Kidney (tissue), 14 donors: ENCODE data around the gene ABLIM3. TPM values are rescaled to one million over a fixed set of nuclear protein-coding genes. Genes with fewer than 3 reads are reported as not detected.
A peak's percentile ranks its signal among the peaks of the same experiment; 100 is the strongest.

Experiments
- DNase-seq, 5 donors: peaks; one replicate each; pipeline ENCODE4 v3.0.0-alpha.2; 2013 to 2020
- FAIRE-seq: peaks from 2 replicates; lab custom pipeline; 2012; peaks lifted over from hg19 to GRCh38; lab: Jason Lieb, UNC
- H3K27ac ChIP-seq, 2 donors: one replicate each; pipeline ENCODE4 v1.7.0; 2013; ENCODE audit warnings: low read depth in 2 of 2, low read length in 2 of 2, inconsistent platforms in 1 of 2
- H3K27me3 ChIP-seq: one replicate; pipeline ENCODE4 v1.7.1; 2013; ENCODE audit warnings: low read length, inconsistent platforms; ENCODE audit not compliant: control insufficient read depth, insufficient read depth
- H3K36me3 ChIP-seq, 3 donors: one replicate each; pipeline versions ENCODE4 v1.7.0 to v1.7.1; 2013; ENCODE audit warnings: low read length in 3 of 3, control low read depth in 1 of 3, inconsistent platforms in 1 of 3; ENCODE audit not compliant: insufficient read depth in 3 of 3, control insufficient read depth in 2 of 3
- H3K4me1 ChIP-seq, 3 donors: one replicate each; pipeline versions ENCODE4 v1.7.0 to v1.7.1; 2013; ENCODE audit warnings: low read length in 3 of 3, inconsistent platforms in 1 of 3, low read depth in 1 of 3; ENCODE audit not compliant: control insufficient read depth in 2 of 3, insufficient read depth in 2 of 3
- H3K4me3 ChIP-seq, 3 donors: one replicate each; pipeline versions ENCODE4 v1.7.0 to v1.8.1; 2013; ENCODE audit warnings: low read length in 3 of 3, control low read depth in 1 of 3, inconsistent platforms in 1 of 3
- H3K9ac ChIP-seq, 3 donors: one replicate each; pipeline versions ENCODE4 v1.7.0 to v1.7.1; 2013; ENCODE audit warnings: low read length in 3 of 3, control low read depth in 1 of 3, inconsistent platforms in 1 of 3
- H3K9me3 ChIP-seq, 3 donors: one replicate each; pipeline versions ENCODE4 v1.7.0 to v1.7.1; 2013; ENCODE audit warnings: low read length in 3 of 3, control low read depth in 1 of 3, inconsistent platforms in 1 of 3; ENCODE audit not compliant: control insufficient read depth in 2 of 3, insufficient read depth in 1 of 3
- CTCF ChIP-seq: IDR thresholded peaks from 3 replicates; pipeline ENCODE4 v1.5.1; 2012; ENCODE audit warnings: mild to moderate bottlenecking, moderate library complexity, borderline replicate concordance; ENCODE audit not compliant: insufficient read depth; ENCODE audit errors: extremely low read depth
- intact Hi-C: fragments of 100-400 bp; cut with DNase I; formaldehyde crosslinking; loops from one replicate; pipeline ENCODE4 v1.11.1; 2022
- polyA plus RNA-seq: library from polyadenylated mRNA; stranded (reverse); fragments of 350-450 nt; fragmentation: Illumina TruSeq; extraction: RNeasy Lipid Tissue Mini Kit (QIAGEN cat#74804); gene quantifications from one replicate; pipeline ENCODE4 v1.2.3, GENCODE V29; 2014; ENCODE audit warnings: low read depth, low replicate concordance; ENCODE audit not compliant: insufficient read depth
- total RNA-seq: library from RNA; stranded (reverse); fragmentation: NEBNext Ultra II Directional; extraction: Animal tissue kit (Norgen Biotek cat#: 25700); gene quantifications from one replicate; pipeline ENCODE4 v1.2.1, GENCODE V29; 2021
- donor health status: control.
- donor health status: control.
- donor health status: control.
- donor health status: control.
- donor health status: control.
- donor health status: DM: yes; HTN: yes; CAD: no.
- donor health status: Normal renal cell carcinoma (clear cell type).

ABLIM3 gene
- total and polyA plus RNA-seq, 2 donors from 2014 or later = 20.1 to 21.7 TPM

GRCh38 chr5:149265597-149265996 lies 124.3 kb downstream of the ABLIM3 start:
- H3K27ac ChIP-seq = no peak overlapping the region
- DNase-seq (peak in 1 of 5 donors; percentile 40), FAIRE-seq (no peak)
- H3K4me1 ChIP-seq = no peaks in the 10 kb centered on the region
- H3K27me3 ChIP-seq = no peaks in the 10 kb centered on the region
- H3K36me3 ChIP-seq = no peaks in the 10 kb centered on the region
- H3K9ac ChIP-seq = no peak overlapping the region
- H3K4me3 ChIP-seq = no peak overlapping the region
- intact Hi-C loops = no loop called here
- no peak for TF ChIP-seq CTCF
- peaks cover 0 to 8% (median 5%) of the 10 kb centered on the region in 3 donors for H3K9me3 ChIP-seq

- peaks cover 0 to 8% (median 5%) of the 10 kb centered on the region in 3 donors for H3K9me3 ChIP-seq
- DNase-seq (no peak), FAIRE-seq (no peak)
- no peaks in the 10 kb centered on the region for H3K36me3 ChIP-seq
- no peaks in the 10 kb centered on the region for H3K27me3 ChIP-seq
- no peaks in the 10 kb centered on the region for H3K4me1 ChIP-seq
- TF ChIP-seq CTCF = no peak
- intact Hi-C loops = no loop called here
- no peak overlapping the region for H3K27ac ChIP-seq
- no peak overlapping the region for H3K4me3 ChIP-seq
- no peak overlapping the region for H3K9ac ChIP-seq
Measured at GRCh38 chr5:149267241-149267973, 126.1 kb downstream of the ABLIM3 start.

- intact Hi-C loops = no loop called here
- Histone ChIP-seq H3K36me3 (no peaks in the 10 kb centered on the region), H3K27me3 (peaks cover 2% of the 10 kb centered on the region), H3K4me1 (no peaks in the 10 kb centered on the region), H3K9ac (no peak overlapping the region), H3K27ac (no peak overlapping the region), H3K4me3 (no peak overlapping the region), H3K9me3 (peaks cover 0 to 8% (median 5%) of the 10 kb centered on the region in 3 donors)
- FAIRE-seq = peak; percentile 63
- TF ChIP-seq CTCF = peak; percentile 60
- DNase-seq = peak in 2 of 5 donors; percentile 38 to 52
Measured at GRCh38 chr5:149268928-149269557, 127.8 kb downstream of the ABLIM3 start.
